SK-N-SH (cell line): Measurements from ENCODE around the gene ISG20. TPM values are rescaled to one million over a fixed set of nuclear protein-coding genes. Genes with fewer than 3 reads are reported as not detected.

Experiments used
- CTCF ChIA-PET: fragments of 300-600, 350-600 bp; formaldehyde crosslinking; extraction: SDS; loops from one replicate; lab custom pipeline; 2021; lab: Yijun Ruan, JAX
- POLR2A ChIA-PET: fragments of 350-600 bp; sonication (Branson Sonifier 250); formaldehyde crosslinking; extraction: SDS; loops from one replicate; lab custom pipeline; 2020; ENCODE audit warnings: antibody characterized with exemption, inconsistent platforms; lab: Yijun Ruan, JAX
- DNase-seq: peaks from one replicate; pipeline ENCODE4 v3.0.0; 2012
- H2AFZ ChIP-seq: fragments of 200-600 bp; sonication (generic); 2 replicates; pipeline ENCODE4 v1.8.1; 2016; ENCODE audit warnings: antibody characterized with exemption, mild to moderate bottlenecking, low read depth
- H3F3A ChIP-seq: fragments of 200-600 bp; sonication (generic); replicated peaks from 2 replicates; pipeline ENCODE3; 2016; ENCODE audit warnings: antibody characterized with exemption, mild to moderate bottlenecking; ENCODE audit not compliant: insufficient read depth
- H3K27ac ChIP-seq, 2 experiments: fragments of 200-500 bp in 1 of 2; fragments of 200-600 bp in 1 of 2; sonication (Bioruptor generic) in 1 of 2; sonication (generic), shearing (Covaris generic) in 1 of 2; 2 replicates each; pipeline versions ENCODE4 v1.5.1 to v1.6.1; 2014 to 2016; ENCODE audit warnings: low read depth in 2 of 2, inconsistent platforms in 1 of 2, low read length in 1 of 2, mild to moderate bottlenecking in 1 of 2, mixed read lengths in 1 of 2
- H3K27me3 ChIP-seq: fragments of 200-600 bp; sonication (generic), shearing (Covaris generic); 2 replicates; pipeline ENCODE4 v1.6.1; 2016; ENCODE audit warnings: mixed run types; ENCODE audit not compliant: insufficient read depth
- H3K36me3 ChIP-seq, 2 experiments: fragments of 200-500 bp in 1 of 2; fragments of 200-600 bp in 1 of 2; sonication (Bioruptor generic) in 1 of 2; sonication (generic) in 1 of 2; replicated peaks in 1 of 2; 2 replicates each; pipeline versions ENCODE3 to v1.5.1; 2014 to 2016; ENCODE audit warnings: low read length in 1 of 2, mild to moderate bottlenecking in 1 of 2; ENCODE audit not compliant: insufficient read depth in 2 of 2, control insufficient read depth in 1 of 2
- H3K4me1 ChIP-seq, 2 experiments: fragments of 200-500 bp in 1 of 2; fragments of 200-600 bp in 1 of 2; sonication (Bioruptor generic) in 1 of 2; sonication (generic), shearing (Covaris generic) in 1 of 2; 2 replicates each; pipeline versions ENCODE4 v1.5.1 to v1.6.1; 2014 to 2016; ENCODE audit warnings: low read depth in 1 of 2, low read length in 1 of 2, mixed run types in 1 of 2; ENCODE audit not compliant: insufficient read depth in 2 of 2, control insufficient read depth in 1 of 2
- H3K4me2 ChIP-seq: fragments of 200-600 bp; sonication (generic), shearing (Covaris generic); 2 replicates; pipeline ENCODE4 v1.6.1; 2017; ENCODE audit warnings: mixed run types
- H3K4me3 ChIP-seq, 2 experiments: fragments of 200-500 bp in 1 of 2; fragments of 200-600 bp in 1 of 2; sonication (Bioruptor generic) in 1 of 2; sonication (generic), shearing (Covaris generic) in 1 of 2; 2 replicates each; pipeline versions ENCODE4 v1.5.1 to v1.8.1; 2014 to 2016; ENCODE audit warnings: low read depth in 2 of 2, inconsistent platforms in 1 of 2, low read length in 1 of 2, mild to moderate bottlenecking in 1 of 2, mixed read lengths in 1 of 2, moderate library complexity in 1 of 2
- H3K79me2 ChIP-seq: fragments of 200-600 bp; sonication (generic); 2 replicates; pipeline ENCODE4 v1.8.1; 2017; ENCODE audit warnings: mild to moderate bottlenecking; ENCODE audit not compliant: insufficient read depth
- H3K9ac ChIP-seq: fragments of 200-600 bp; sonication (generic); 2 replicates; pipeline ENCODE4 v1.6.1; 2017; ENCODE audit warnings: mixed run types
- H3K9me2 ChIP-seq: fragments of 200-600 bp; sonication (generic); 2 replicates; pipeline ENCODE4 v1.6.1; 2017; ENCODE audit warnings: mixed run types
- H3K9me3 ChIP-seq: fragments of 200-600 bp; sonication (generic); 2 replicates; pipeline ENCODE4 v1.6.1; 2017; ENCODE audit warnings: mixed run types, mild to moderate bottlenecking, moderate library complexity
- H4K20me1 ChIP-seq: fragments of 200-600 bp; sonication (generic); 2 replicates; pipeline ENCODE4 v1.6.1; 2017; ENCODE audit warnings: mild to moderate bottlenecking, mixed run types; ENCODE audit not compliant: insufficient read depth
- CTCF ChIP-seq: fragments of 200-600 bp; sonication (generic); IDR thresholded peaks from 2 replicates; pipeline ENCODE4 v1.6.1; 2017; ENCODE audit warnings: antibody characterized with exemption, mild to moderate bottlenecking, moderate library complexity
- ELF1 ChIP-seq: IDR thresholded peaks from 2 replicates; pipeline ENCODE4 v1.4.0; 2012
- EP300 ChIP-seq, 2 experiments: IDR thresholded peaks; 2 replicates each; pipeline versions ENCODE4 v1.4.0 to v1.6.1; 2012; ENCODE audit warnings: borderline replicate concordance in 1 of 2, low read depth in 1 of 2, low read length in 1 of 2
- FOXM1 ChIP-seq: IDR thresholded peaks from 2 replicates; pipeline ENCODE4 v1.4.0; 2012; ENCODE audit warnings: low read depth, mild to moderate bottlenecking
- GATA2 ChIP-seq: sonication (generic); formaldehyde crosslinking; IDR thresholded peaks from 2 replicates; pipeline ENCODE4 v1.5.0; 2020; ENCODE audit warnings: mild to moderate bottlenecking, missing genetic modification reagents
- IRF3 ChIP-seq: fragments of 150-350 bp; IDR thresholded peaks from 2 replicates; pipeline ENCODE4 v1.6.1; 2016; ENCODE audit warnings: mild to moderate bottlenecking, low read depth, low read length
- JUND ChIP-seq: IDR thresholded peaks from 2 replicates; pipeline ENCODE4 v1.4.0; 2012
- NRF1 ChIP-seq: IDR thresholded peaks from 2 replicates; pipeline ENCODE4 v1.6.1; 2012; ENCODE audit warnings: low read depth, mild to moderate bottlenecking, low read length
- PBX3 ChIP-seq: IDR thresholded peaks from 2 replicates; pipeline ENCODE4; 2012
- POLR2AphosphoS5 ChIP-seq: IDR thresholded peaks from 2 replicates; pipeline ENCODE4 v1.6.1; 2012; ENCODE audit warnings: low read depth, low read length
- RAD21 ChIP-seq: IDR thresholded peaks from 2 replicates; pipeline ENCODE4 v1.6.1; 2012; ENCODE audit warnings: mild to moderate bottlenecking, low read length
- RCOR1 ChIP-seq: fragments of 150-350 bp; IDR thresholded peaks from 2 replicates; pipeline ENCODE4 v1.6.1; 2017; ENCODE audit warnings: antibody characterized with exemption, low read length
- RXRA ChIP-seq: IDR thresholded peaks from 2 replicates; pipeline ENCODE4 v1.4.0; 2012; ENCODE audit warnings: low read depth, mild to moderate bottlenecking, borderline replicate concordance
- SMC3 ChIP-seq: IDR thresholded peaks from 2 replicates; pipeline ENCODE4 v1.6.1; 2012; ENCODE audit warnings: low read depth, low read length, improper control_type of control experiment
- TEAD4 ChIP-seq: IDR thresholded peaks from 2 replicates; pipeline ENCODE4 v1.4.0; 2012; ENCODE audit warnings: mild to moderate bottlenecking, borderline replicate concordance; ENCODE audit not compliant: insufficient read depth
- USF2 ChIP-seq: fragments of 150-350 bp; IDR thresholded peaks from 2 replicates; pipeline ENCODE4 v1.6.1; 2017; ENCODE audit warnings: antibody characterized with exemption, low read length, low read depth, borderline replicate concordance
- YY1 ChIP-seq: IDR thresholded peaks from 2 replicates; pipeline ENCODE4 v1.4.0; 2012; ENCODE audit warnings: low read depth, mild to moderate bottlenecking
- WGBS: methylation state at CpG from one replicate; pipeline ENCODE4 v1.1.6; 2017; ENCODE audit warnings: low lambda C conversion rate; 5-methylcytosine and 5-hydroxymethylcytosine counted together
- polyA plus RNA-seq, 3 experiments: library from polyadenylated mRNA; depleted of rRNA; stranded (reverse); fragments of >200 nt; gene quantifications; 2 replicates each; pipeline ENCODE4 v1.2.3, GENCODE V29; 2012
- TF ChIP-seq, protein P1 (sequence below): IDR thresholded peaks from 2 replicates; pipeline ENCODE4 v1.4.0; 2012; ENCODE audit warnings: low read depth

The ISG20 gene
- polyA plus RNA-seq, 1 of the 3 experiments (the other 2 are of a cell fraction), result 2.0 TPM

GRCh38 chr15:88701561-88702095 is 62.8 kb downstream of the ISG20 start:
- H3K9me3 ChIP-seq, result no peaks in the 10 kb centered on the region
- H2AFZ ChIP-seq, result no peak overlapping the region
- no peak overlapping the region for H3K27ac ChIP-seq
- H3K4me3 ChIP-seq, result no peak overlapping the region
- H3K4me1 ChIP-seq, result peaks cover 0 to 10% of the 10 kb centered on the region in 2 experiments; a peak in 1 of 4 replicates
- H3K27me3 ChIP-seq, result no peaks in the 10 kb centered on the region; the same call in 1 of the 2 replicates
- no peaks in the 10 kb centered on the region for H4K20me1 ChIP-seq
- no peak for DNase-seq
- ChIA-PET CTCF (no interaction called here), POLR2A (no interaction called here)
- no peaks in the 10 kb centered on the region for H3K36me3 ChIP-seq
- no peaks in the 10 kb centered on the region for H3K79me2 ChIP-seq
- TF ChIP-seq SMC3, result peak; percentile 7; the same call in 1 of the 2 replicates
- TF ChIP-seq CTCF, result peak; percentile 38
- no peak for TF ChIP-seq GATA2 (CRISPR knock-in tag)
- H3K9me2 ChIP-seq, result no peaks in the 10 kb centered on the region
- H3K4me2 ChIP-seq, result no peak overlapping the region
- H3K9ac ChIP-seq, result no peak overlapping the region
- no peaks in the 10 kb centered on the region for H3F3A ChIP-seq
- WGBS, result 61% methylated on average over 2 of the region's 2 CpGs

DNA sequence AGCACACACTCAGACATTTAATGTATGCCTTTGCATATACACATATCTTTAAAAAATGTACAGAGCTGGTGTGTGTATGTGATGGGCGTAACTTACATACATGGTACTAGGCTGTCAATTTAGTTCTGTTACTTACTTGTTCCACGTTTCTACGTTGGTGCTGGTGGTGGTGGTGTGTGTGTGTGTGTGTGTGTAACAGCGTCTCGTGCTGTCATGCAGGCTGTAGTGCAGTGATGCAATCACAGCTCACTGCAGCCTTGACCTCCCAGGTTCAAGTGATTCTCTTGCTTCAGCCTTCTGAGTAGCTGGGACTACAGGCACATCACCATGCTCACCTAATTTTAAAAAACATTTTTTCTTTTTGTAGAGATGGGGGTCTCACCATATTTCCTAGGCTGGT is 64.2 kb downstream of the ISG20 start:
- no peaks in the 10 kb centered on the region for H3K36me3 ChIP-seq
- TF ChIP-seq NRF1 (no peak), FOXM1 (no peak), ELF1 (no peak), RXRA (no peak), JUND (no peak), GATA2 (CRISPR knock-in tag) (no peak), CTCF (no peak), EP300 (IDR thresholded peaks at IDR 0.05; ENCODE audit: borderline replicate concordance in 1 of 2, low read depth in 1 of 2, low read length in 1 of 2) (no peak), TEAD4 (no peak), PBX3 (no peak), POLR2AphosphoS5 (no peak), IRF3 (no peak), RAD21 (no peak), YY1 (no peak), RCOR1 (no peak), USF2 (no peak)
- TF ChIP-seq, protein P1, sequence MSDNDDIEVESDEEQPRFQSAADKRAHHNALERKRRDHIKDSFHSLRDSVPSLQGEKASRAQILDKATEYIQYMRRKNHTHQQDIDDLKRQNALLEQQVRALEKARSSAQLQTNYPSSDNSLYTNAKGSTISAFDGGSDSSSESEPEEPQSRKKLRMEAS, result no peak
- H3K27ac ChIP-seq, result no peak overlapping the region
- H3K9me3 ChIP-seq, result no peaks in the 10 kb centered on the region
- H4K20me1 ChIP-seq, result no peaks in the 10 kb centered on the region
- WGBS, result 45% methylated on average over 5 of the region's 5 CpGs
- ChIA-PET POLR2A (no interaction called here), CTCF (no interaction called here)
- DNase-seq, result no peak
- H3K9ac ChIP-seq, result no peak overlapping the region
- H3F3A ChIP-seq, result no peaks in the 10 kb centered on the region
- H3K4me1 ChIP-seq, result peaks cover 0 to 10% of the 10 kb centered on the region in 2 experiments; a peak in 1 of 4 replicates
- no peaks in the 10 kb centered on the region for H3K9me2 ChIP-seq
- H3K79me2 ChIP-seq, result no peaks in the 10 kb centered on the region
- H3K27me3 ChIP-seq, result no peaks in the 10 kb centered on the region; the same call in 1 of the 2 replicates
- H2AFZ ChIP-seq, result no peak overlapping the region
- H3K4me2 ChIP-seq, result no peak overlapping the region
- H3K4me3 ChIP-seq, result no peak overlapping the region
